SK-N-SH treated with all-trans-retinoic acid at 6 μM for 48 hours (cell line): ENCODE measurements around the gene FGF23.
A peak's percentile ranks its signal among the peaks of the same experiment; 100 is the strongest.

ENCODE experiments used
- ATAC-seq: fragments of 200-7000 bp; cut with Tn5 transposase; 3 replicates; pipeline ENCODE4 v1.9.1; 2020; ENCODE audit warnings: mild to moderate bottlenecking, moderate library complexity
- ARNTL ChIP-seq: fragments of 450-650 bp; formaldehyde crosslinking; IDR thresholded peaks from 2 replicates; pipeline ENCODE4 v1.5.0; 2020; ENCODE audit warnings: low read depth, mild to moderate bottlenecking, moderate library complexity, borderline replicate concordance
- BACH2 ChIP-seq: fragments of 250-450 bp; sonication (Bioruptor Pico); IDR thresholded peaks from 2 replicates; pipeline ENCODE4 v1.9.0; 2021; ENCODE audit warnings: mild to moderate bottlenecking, borderline replicate concordance
- CSDC2 ChIP-seq: fragments of 250-450 bp; sonication (Bioruptor Pico); IDR thresholded peaks from 2 replicates; pipeline ENCODE4 v1.5.0; 2020; ENCODE audit warnings: mild to moderate bottlenecking, moderate library complexity
- ESRRG ChIP-seq: fragments of 250-450 bp; sonication (Bioruptor Pico); IDR thresholded peaks from 2 replicates; pipeline ENCODE4 v1.6.1; 2021; ENCODE audit warnings: mild to moderate bottlenecking
- GLIS3 ChIP-seq: fragments of 250-450 bp; sonication (Bioruptor Pico); IDR thresholded peaks from 2 replicates; pipeline ENCODE4 v1.5.0; 2020; ENCODE audit warnings: mild to moderate bottlenecking, moderate library complexity
- OSR1 ChIP-seq: fragments of 250-450 bp; sonication (Bioruptor Pico); IDR thresholded peaks from 2 replicates; pipeline ENCODE4 v1.8.0; 2022; ENCODE audit warnings: moderate library complexity, mild to moderate bottlenecking, inconsistent platforms
- PATZ1 ChIP-seq: fragments of 250-450 bp; sonication (Bioruptor Pico); IDR thresholded peaks from 2 replicates; pipeline ENCODE4 v1.8.0; 2020; ENCODE audit warnings: mild to moderate bottlenecking, moderate library complexity, borderline replicate concordance
- POU6F1 ChIP-seq: fragments of 250-450 bp; sonication (Bioruptor Pico); IDR thresholded peaks from 2 replicates; pipeline ENCODE4 v1.8.0; 2021; ENCODE audit warnings: low read depth, mild to moderate bottlenecking, moderate library complexity, borderline replicate concordance
- PPARA ChIP-seq: fragments of 250-450 bp; sonication (Bioruptor Pico); IDR thresholded peaks from 2 replicates; pipeline ENCODE4 v1.5.0; 2020; ENCODE audit warnings: mild to moderate bottlenecking, borderline replicate concordance
- RARB ChIP-seq: fragments of 250-450 bp; sonication (Bioruptor Pico); IDR thresholded peaks from 2 replicates; pipeline ENCODE4 v1.8.0; 2021; ENCODE audit warnings: mild to moderate bottlenecking, moderate library complexity
- SNAI2 ChIP-seq: fragments of 250-450 bp; sonication (Bioruptor Pico); IDR thresholded peaks from 2 replicates; pipeline ENCODE4 v1.5.0; 2020; ENCODE audit warnings: mild to moderate bottlenecking, moderate library complexity
- TCF4 ChIP-seq: fragments of 250-450 bp; sonication (Bioruptor Pico); IDR thresholded peaks from 2 replicates; pipeline ENCODE4 v1.8.0; 2021; ENCODE audit warnings: mild to moderate bottlenecking, moderate library complexity, borderline replicate concordance
- TOX ChIP-seq: fragments of 250-450 bp; sonication (Bioruptor Pico); IDR thresholded peaks from 2 replicates; pipeline ENCODE4 v1.8.0; 2021; ENCODE audit warnings: mild to moderate bottlenecking, moderate library complexity, borderline replicate concordance
- ZC3H10 ChIP-seq: fragments of 250-450 bp; sonication (Bioruptor Pico); IDR thresholded peaks from 2 replicates; pipeline ENCODE4 v1.5.1; 2021; ENCODE audit warnings: mild to moderate bottlenecking, moderate library complexity
- ZFP3 ChIP-seq: fragments of 250-450 bp; sonication (Bioruptor Pico); IDR thresholded peaks from 2 replicates; pipeline ENCODE4 v1.5.0; 2020; ENCODE audit warnings: mild to moderate bottlenecking, moderate library complexity
- ZFP30 ChIP-seq: fragments of 450-650 bp; formaldehyde crosslinking; IDR thresholded peaks from 2 replicates; pipeline ENCODE4 v1.5.0; 2022; ENCODE audit warnings: mild to moderate bottlenecking, moderate library complexity
- ZNF565 ChIP-seq: fragments of 450-650 bp; formaldehyde crosslinking; conservative IDR thresholded peaks from 2 replicates; pipeline ENCODE4 v1.5.0; 2020; ENCODE audit warnings: low read depth, mild to moderate bottlenecking, moderate library complexity
- ZNF70 ChIP-seq: fragments of 450-650 bp; formaldehyde crosslinking; IDR thresholded peaks from 2 replicates; pipeline ENCODE4 v1.5.0; 2020; ENCODE audit warnings: mild to moderate bottlenecking, moderate library complexity
- ZNF8 ChIP-seq: fragments of 450-650 bp; formaldehyde crosslinking; IDR thresholded peaks from 2 replicates; pipeline ENCODE4 v1.5.0; 2020; ENCODE audit warnings: mild to moderate bottlenecking, moderate library complexity
- TF ChIP-seq, protein P1 (sequence below): fragments of 250-450 bp; sonication (Bioruptor Pico); IDR thresholded peaks from 2 replicates; pipeline ENCODE4 v1.5.1; 2020; ENCODE audit warnings: low read depth, mild to moderate bottlenecking, moderate library complexity

FGF23 gene

DNA sequence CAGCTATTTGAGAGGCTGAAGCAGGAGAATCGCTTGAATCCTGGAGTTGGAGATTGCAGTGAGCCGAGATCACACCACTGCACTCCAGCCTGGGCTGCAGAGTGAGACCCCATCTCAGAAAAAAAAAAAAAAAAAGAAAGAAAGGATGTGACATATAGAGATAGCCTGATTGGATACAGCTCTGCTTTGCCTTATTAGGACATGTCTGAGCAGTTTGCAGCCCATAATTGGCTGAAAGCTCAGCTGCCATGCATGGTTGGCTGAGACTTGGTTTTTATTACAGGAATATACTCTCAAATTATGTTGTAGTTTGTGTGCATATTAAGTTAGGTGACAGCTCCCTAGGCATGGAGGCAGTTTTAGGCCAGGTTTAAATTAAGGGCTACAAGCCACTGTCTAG, 52.2 kb downstream of the FGF23 start:
- peak; percentile 34; the same call in 1 of the 3 replicates for ATAC-seq
- TF ChIP-seq TOX (no peak), ZNF70 (CRISPR knock-in tag) (no peak), ZFP30 (CRISPR knock-in tag) (no peak), OSR1 (CRISPR knock-in tag) (no peak), POU6F1 (CRISPR knock-in tag) (no peak), CSDC2 (CRISPR knock-in tag) (no peak), ZNF565 (CRISPR knock-in tag) (no peak), TCF4 (CRISPR knock-in tag) (no peak), ZFP3 (CRISPR knock-in tag) (no peak), GLIS3 (CRISPR knock-in tag) (no peak), SNAI2 (CRISPR knock-in tag) (no peak), BACH2 (CRISPR knock-in tag) (no peak), PATZ1 (CRISPR knock-in tag) (no peak), ARNTL (no peak), ZC3H10 (no peak)
- TF ChIP-seq, protein P1, sequence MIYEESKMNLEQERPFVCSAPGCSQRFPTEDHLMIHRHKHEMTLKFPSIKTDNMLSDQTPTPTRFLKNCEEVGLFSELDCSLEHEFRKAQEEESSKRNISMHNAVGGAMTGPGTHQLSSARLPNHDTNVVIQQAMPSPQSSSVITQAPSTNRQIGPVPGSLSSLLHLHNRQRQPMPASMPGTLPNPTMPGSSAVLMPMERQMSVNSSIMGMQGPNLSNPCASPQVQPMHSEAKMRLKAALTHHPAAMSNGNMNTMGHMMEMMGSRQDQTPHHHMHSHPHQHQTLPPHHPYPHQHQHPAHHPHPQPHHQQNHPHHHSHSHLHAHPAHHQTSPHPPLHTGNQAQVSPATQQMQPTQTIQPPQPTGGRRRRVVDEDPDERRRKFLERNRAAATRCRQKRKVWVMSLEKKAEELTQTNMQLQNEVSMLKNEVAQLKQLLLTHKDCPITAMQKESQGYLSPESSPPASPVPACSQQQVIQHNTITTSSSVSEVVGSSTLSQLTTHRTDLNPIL (CRISPR knock-in tag): no peak
- TF ChIP-seq, all 23 proteins: peak for 0

DNA sequence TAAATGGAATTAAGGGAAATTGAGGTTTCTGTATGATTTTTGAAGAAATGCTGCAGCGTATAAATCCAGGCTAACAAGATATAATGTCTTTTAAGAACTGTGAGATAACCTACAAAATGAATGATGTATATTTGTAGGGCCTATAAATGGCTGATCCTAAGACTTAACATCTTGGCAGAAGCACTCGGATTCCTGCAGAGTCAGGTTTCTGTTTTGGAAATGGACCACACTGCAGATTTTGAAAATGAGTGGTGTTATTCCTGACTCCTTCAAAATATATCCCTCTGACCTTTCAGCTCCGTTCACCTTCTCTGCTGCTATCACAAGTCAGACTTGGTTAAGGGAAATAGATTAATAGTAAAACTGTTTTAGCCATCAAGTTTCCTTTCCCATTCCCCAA, 53.5 kb downstream of the FGF23 start:
- no peak for ATAC-seq
- TF ChIP-seq GLIS3 (CRISPR knock-in tag) (no peak), CSDC2 (CRISPR knock-in tag) (no peak), PPARA (CRISPR knock-in tag) (no peak), BACH2 (CRISPR knock-in tag) (no peak), ZC3H10 (no peak), ZFP3 (CRISPR knock-in tag) (no peak)
- TF ChIP-seq, protein P1 (CRISPR knock-in tag): no peak

- no peak for ATAC-seq
- TF ChIP-seq TOX (no peak), ZC3H10 (no peak), BACH2 (CRISPR knock-in tag) (no peak), ARNTL (no peak), ZFP3 (CRISPR knock-in tag) (no peak), ZNF8 (CRISPR knock-in tag) (no peak), CSDC2 (CRISPR knock-in tag) (no peak), RARB (CRISPR knock-in tag) (no peak), ZNF70 (CRISPR knock-in tag) (no peak), ESRRG (CRISPR knock-in tag) (no peak), OSR1 (CRISPR knock-in tag) (no peak), PPARA (CRISPR knock-in tag) (no peak)
- TF ChIP-seq, protein P1 (CRISPR knock-in tag): no peak
Measured at GRCh38 chr12:4324366-4324765, 55.1 kb downstream of the FGF23 start.

- TF ChIP-seq ZNF565 (CRISPR knock-in tag) (no peak), ZNF8 (CRISPR knock-in tag) (no peak), ARNTL (no peak), RARB (CRISPR knock-in tag) (no peak)
- ATAC-seq: no peak
Measured at GRCh38 chr12:4323396-4323795, 56.1 kb downstream of the FGF23 start.
